ENCODE results near the gene DNAJB14.

The DNAJB14 gene

DNA sequence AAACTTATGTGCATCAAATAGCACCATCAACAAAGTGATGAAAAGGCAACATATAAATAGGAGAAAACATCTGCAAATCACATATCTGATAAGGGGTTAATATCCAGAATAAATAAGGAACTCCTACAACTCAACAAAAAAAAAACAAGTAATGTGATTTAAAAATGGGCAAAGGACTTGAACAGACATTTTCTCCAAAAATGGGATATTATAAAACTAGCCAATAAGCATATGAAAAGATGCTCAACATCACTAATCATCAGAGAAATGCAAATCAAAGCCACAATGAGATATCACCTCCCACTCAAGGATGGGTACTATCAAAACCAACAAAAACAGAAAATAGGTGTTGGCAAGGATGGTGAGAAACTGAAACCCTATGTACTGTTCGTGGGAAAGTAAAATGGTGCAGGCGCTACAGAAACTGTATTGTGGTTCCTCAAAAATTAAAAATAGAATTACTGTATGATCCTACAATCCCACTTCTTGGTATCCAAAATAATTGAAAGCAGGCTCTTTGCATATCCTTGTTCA is 2.4 kb downstream of the DNAJB14 start:
- no peak for DNase-seq (ENCODE audit: low read depth)

DNA sequence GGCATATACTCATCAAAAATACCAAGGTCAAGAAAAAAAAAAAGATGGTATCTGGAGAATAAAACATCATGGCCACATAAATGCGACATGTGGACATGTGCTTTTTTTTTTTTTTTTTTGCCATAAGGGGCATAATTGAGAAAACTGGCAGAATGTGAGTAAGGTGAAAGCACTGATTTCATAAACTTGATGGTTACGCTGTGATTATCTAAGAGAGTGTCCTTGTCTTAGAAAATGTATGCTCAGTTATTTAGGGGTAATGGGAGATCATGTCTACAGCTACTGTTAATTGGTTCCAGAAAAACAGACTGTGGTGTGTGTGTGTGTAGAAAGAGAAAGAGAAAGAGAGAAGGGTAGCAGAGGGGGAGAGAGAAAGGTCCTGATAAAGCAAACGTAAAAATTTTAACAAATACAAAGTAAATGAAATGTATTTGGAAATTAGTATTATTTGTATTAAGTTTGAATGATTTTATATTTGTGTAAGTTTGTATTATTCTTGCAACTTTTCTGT is 8.1 kb downstream of the DNAJB14 start:
- no peak for DNase-seq (ENCODE audit: low read depth)

DNA sequence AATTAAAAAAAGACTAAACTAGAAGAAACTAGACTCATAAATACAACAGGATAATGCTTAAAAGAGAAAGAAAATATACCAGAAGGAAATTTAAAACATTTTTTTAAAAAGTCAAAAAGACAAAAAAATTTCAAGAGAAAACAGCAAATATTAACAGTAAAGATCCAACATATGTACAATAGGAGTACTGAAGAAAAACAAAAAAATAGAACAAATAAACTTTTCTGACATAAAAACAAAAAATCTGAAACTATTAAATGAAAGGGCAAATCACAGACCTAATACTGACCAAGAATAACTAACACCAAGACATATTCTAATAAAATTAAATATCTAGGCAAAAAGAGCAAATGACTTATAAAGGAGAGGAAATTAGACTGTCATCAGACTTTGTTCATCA is 11.5 kb downstream of the DNAJB14 start:
- no peak for DNase-seq (ENCODE audit: low read depth)

DNA sequence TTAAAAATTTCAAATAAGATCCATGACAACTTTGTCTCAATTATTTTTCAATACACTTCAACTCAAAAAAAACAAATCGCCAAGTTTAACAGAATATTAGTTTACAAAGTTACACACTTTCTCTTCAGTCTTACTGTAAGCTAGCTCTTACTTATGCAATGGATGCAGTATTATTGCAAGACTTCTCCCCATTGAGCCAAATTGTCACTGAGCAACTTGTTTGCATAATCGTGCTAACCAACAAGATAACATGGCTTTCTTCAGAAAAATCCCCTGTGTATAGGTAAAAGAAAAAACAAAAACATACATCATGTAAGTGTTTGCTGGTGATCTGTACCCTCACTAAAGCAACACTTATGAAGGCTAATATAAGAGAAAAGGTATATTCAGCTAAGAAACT is 18.9 kb downstream of the DNAJB14 start:
- peak; percentile 51 for DNase-seq (ENCODE audit: low read depth)

DNA sequence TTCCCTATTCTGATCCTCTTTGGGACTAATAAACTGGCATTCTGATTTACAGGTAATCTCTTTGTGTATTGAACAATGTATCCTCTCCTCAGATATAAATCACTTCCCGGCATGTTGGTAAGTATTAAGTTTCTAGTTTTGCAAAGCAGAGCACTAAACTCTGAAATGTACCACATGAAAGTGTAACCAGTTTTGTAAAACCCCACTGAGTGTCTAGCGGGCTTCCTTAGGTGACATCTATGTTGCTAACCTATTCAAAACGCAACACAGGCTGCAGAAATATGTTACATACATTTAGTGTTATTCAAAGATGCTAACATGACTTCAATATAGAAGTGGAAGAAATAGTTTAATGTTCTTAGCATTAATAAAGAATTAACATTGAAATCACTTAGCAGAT is 25.2 kb downstream of the DNAJB14 start:
- DNase-seq (ENCODE audit: low read depth) = no peak

DNA sequence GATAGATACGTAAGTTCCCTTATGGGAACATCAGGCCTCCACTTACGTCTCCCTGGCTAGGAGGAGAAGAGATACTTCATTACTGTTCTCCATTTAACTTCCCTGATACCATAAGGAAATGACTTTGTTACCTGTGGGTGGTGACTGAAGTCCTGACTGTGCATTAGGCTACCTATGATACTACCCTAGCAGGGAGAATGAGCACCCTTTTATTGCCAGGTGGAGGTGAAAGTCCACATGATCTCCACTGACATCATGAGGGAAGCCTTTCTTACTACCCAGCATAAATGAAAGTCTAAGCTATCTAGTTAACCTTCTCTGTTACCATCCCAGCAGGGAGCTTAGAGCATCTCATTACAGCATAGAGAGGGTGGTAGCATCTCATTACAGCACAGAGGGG is 27.8 kb downstream of the DNAJB14 start:
- no peak for DNase-seq (ENCODE audit: low read depth)

DNA sequence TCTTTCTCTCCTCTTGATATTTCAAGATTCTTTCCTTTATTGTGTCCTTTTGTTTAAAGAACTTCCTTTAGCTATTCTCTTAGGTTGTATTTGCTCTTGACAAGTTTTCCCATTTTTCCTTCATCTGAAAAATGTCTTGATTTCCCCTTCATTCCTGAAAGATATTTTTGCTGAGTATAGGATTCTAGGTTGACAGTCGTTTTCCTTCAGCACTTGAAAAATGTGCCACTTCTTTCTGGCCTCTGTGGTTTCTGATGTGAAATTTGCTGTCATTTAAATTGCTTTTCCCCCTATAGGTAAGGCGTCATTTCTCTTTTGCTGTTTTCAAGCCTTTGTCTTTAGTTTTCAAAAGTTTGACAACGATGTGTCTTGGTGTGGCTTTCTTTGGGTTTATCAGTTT is 28.8 kb downstream of the DNAJB14 start:
- no peak for DNase-seq (ENCODE audit: low read depth)

DNA sequence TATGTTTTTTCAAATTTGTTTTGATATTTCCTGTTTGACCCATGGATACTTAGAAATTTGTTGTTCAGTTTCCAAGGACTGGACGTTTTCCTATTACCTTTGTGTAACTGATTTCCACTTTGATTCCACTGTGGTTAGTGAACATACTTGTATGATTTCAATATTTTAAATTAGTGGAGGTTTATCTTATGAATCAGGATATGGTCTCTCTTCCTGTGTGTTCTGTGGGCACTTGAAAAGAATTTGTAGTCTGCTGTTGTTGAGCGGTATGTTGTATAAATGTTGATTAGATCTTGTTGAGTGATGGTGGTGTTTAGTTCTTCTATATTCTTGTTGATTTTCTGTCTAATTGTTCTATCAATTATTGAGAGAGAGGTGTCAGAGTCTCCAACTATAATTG is 31.0 kb downstream of the DNAJB14 start:
- DNase-seq (ENCODE audit: low read depth) = no peak

DNA sequence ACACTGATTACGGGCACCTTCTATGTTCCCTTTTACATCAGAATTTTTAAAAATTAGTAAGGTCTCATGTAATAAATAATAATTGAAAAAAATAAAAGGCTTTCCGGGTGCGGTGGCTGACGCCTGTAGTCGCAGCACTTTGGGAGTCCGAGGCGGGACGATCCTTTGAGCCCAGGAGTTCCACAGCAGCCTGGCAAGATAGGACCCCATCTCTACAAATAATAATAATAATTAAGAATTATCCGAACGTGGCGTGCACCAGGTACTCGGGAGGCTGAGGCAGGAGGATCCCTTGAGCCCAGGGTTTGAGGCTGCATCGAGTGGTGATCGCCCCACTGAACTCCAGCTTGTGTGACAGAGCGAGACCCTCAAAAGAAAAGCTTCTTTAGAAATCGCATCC is 51.4 kb downstream of the DNAJB14 start:
- DNase-seq (ENCODE audit: low read depth) = no peak

DNA sequence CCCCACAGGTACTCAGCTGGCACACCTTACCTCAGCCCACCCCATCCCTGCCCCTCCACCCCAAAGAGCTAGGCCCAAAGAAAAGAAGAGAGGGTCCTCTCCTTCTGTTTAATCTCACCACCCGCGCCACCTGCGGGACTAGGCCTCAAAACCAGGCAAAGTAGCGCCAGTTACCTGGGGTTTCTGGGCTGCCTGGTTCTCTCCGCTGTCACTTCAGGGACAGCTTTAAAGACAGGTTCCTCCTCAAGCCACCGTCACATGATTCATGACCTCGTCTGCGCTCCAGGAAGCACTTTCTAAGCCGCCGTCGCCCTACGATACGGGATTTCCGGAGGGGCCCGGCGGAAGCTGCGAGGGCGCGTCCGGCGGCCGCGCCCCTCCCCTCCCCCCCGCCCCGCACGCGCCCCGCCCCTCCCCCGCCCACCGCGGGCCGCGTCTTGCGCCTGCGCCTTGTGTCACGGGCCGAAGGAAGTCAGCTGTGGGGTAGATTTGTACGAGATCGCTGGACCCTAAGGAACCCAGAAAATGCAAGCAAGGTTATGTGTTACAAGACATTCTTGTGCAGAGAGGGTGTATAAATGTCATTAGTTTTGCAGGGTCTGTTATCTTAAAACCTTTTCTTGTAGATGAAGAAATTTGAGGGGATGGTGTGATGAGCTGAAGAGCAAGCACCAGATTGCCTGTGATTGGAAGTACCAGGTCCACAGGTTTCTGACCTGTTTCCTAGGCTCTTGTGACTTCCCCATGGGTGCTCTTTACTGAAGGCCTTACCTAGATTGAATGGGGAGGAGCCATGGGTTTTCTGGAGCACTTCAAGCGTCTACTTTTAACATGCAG is 52.0 kb downstream of the DNAJB14 start, which contains the start of gene LAMTOR3:
Gene LAMTOR3, minus strand, starts transcription at position 267 of the 837 bp plus-strand sequence. CDS start 464 bp downstream, outside the sequence.
- DNase-seq (ENCODE audit: low read depth) = peak; percentile 87

DNA sequence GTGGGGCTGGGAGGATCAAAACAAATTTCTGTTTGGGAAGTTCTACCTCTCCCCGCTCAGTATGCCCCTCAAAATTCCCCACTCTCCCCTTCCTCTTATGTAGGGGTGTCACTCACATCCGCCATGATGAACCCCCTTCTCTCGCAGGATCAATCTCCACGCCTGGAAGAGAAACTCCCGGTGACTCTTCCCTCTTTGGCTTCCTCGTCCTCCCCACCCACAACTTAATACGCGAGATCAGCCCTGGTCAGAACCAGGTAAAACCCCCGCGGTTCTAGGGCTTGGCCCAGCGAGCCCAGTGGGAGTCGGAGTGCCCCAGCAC is 52.6 kb downstream of the DNAJB14 start:
- DNase-seq (ENCODE audit: low read depth) = no peak

DNA sequence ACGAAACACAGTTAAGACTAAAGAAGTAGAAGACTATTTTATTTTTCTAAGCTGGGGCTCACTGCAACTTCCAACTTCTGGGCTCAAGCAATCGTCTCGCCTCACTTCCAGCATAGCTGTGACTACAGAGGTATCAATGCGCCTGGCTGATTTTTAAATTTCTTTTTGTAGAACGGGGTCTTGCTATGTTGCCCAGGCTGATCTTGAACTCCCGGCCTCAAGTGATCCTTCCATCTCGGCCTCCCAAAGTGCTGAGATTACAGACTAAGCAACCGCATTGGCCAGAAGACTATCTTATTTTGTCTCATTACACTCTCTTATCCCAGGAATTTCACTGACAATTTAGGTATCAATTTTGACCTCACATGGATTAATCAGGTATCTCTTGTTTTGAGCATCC is 53.4 kb downstream of the DNAJB14 start:
- no peak for DNase-seq (ENCODE audit: low read depth)

DNA sequence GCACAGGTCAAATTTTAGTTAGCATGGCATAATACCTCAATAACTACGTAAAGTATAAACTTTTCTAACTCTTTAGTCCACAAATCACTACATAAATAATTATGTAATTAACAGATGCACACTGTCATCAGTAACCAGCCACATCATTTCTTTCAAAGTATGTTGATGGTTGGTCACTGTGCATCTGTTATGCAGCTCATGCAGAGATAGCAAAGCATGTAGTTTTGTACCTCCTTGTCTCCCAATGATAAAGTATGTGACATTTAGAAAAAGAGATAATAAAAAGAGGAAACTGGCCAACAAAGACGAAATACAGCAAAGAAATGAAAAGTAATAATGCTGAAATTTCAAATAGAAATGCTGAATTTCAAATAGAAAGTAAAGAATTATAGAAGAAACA is 55.1 kb downstream of the DNAJB14 start:
- no peak for DNase-seq (ENCODE audit: low read depth)

DNA sequence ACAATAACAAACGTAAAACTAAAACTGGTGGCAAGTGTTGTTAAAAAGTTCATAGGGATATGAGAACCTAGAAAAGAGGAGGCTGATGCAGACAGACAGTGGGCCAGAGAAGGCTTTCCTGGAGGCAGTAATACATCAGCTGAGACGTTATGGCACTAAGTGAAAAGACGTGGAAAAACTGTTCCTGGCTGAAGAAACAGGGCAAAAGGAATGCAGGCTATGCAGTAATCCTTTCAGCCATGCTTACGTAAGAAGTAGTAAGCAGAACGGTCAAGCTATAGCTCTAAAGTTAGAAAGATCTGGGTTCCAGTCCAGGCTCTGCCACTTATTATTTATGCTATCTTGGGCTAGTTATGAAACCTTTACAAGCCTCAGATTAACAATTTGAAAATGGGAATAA is 58.6 kb downstream of the DNAJB14 start:
- peak; percentile 51 for DNase-seq (ENCODE audit: low read depth)

DNA sequence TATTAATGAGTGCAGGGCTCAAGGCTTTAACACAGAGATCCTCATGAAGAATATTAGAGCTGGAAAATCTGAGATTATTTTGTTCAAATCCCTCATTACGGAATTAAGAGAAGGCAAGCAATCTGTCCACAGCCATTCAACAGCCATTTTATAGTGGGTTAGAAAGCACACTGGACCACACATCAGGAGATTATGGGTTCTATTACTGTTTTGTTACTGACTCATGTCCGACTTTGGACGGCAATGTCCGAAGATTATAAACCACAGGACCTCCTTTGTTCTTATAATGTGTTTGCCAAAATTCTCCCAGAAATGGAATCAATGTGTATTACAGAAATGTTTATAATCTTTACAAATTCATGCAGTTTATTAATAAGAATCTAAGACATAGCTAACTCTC is 60.3 kb downstream of the DNAJB14 start:
- peak; percentile 22 for DNase-seq (ENCODE audit: low read depth)

DNA sequence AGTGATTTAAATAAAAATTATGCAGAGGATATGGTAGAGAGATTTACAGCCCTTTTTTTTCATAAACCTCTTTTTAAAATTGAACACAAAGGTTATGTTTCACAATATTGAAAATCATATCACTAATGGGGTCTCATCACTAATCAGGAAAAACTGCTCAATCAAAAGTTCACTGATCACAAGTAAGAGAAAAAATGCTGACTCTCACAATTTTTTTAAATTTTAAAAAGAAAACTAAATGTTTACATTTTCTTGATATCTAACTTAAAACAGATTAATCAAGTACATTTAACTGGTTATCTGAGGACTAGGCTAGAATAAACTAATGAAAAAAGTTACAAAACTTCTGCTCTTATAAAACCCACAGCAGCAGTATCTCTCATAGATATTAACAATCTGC is 60.7 kb downstream of the DNAJB14 start:
- no peak for DNase-seq (ENCODE audit: low read depth)

DNA sequence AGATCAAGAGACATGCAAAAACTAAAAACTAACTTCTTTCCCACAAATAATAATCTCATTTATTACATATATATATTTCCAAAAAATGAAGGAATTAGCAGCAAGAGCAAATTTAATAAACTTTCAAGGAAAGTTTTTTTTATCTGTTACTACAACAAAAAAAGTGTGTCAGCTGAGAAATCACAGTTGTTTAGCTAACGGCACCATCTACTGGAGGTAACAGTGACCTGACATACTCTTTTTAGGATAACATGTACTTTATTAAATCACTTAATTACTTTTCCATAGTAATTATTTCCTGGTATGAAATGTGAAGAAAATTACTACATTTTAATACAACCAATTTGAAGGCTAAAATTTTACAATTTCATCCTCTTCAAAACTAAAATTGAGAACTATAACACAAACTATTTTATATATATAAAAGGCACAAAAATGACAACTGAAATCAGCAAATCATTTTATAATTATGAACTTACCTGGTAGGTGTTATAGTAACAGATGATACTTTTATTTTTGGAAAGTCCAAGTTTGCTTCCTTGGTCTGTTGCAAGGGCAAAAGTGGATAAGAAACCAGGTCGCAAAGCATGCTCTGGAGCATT is 61.3 kb downstream of the DNAJB14 start:
- DNase-seq (ENCODE audit: low read depth) = peak; percentile 36

DNA sequence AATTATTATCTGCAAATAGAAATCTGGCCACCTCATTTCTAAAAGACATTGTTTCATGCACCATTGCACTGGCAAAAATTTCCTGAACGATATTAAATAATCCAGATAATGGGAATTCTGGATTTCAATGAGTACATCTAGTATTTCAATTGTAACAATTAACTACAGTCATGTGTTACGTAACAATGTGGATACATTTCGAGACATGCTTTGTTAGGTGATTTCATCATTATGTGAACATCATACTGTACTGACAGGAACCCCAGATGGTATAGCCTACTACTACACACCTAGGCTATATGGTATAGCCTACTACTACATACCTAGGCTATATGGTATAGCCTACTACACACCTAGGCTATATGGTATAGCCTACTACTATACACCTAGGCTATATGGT is 67.0 kb downstream of the DNAJB14 start:
- DNase-seq (ENCODE audit: low read depth) = peak; percentile 12

DNA sequence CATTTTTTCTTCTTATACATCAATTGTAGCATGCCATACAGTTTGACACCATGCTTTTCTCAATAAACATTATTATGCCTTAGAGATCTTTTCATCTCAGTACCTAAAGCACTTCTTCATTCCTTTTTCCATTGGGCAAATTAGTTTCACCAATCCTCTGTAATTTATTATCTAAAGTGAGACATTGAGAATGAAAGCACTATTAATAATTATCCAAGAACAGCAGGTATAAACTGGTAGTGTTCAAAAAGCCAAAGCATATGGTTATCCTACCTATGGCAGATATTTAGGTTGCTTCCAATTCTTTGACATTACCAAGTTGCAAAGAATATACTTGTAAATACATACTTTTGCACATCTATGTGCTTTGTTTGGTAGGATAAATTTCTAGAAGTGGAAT is 67.8 kb downstream of the DNAJB14 start:
- no peak for DNase-seq (ENCODE audit: low read depth)

DNA sequence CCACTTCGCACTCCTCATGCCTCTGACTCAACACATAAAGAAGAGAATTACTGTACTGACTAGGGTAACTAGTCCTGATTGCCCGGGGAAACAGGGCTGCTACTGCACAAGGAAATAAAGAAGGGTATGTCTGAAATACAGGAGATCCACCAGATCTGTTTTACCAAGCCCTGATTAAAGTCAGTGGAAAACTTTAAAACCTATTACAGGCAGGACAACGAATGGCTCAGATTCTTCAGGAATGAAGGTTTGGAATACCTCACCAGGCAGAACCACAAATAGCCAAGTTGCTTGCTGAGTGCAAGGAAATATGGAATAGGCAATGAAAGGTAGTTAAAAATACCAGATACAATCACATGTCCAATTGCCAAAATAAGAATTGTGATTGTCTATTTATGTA is 69.5 kb downstream of the DNAJB14 start:
- no peak for DNase-seq (ENCODE audit: low read depth)

DNA sequence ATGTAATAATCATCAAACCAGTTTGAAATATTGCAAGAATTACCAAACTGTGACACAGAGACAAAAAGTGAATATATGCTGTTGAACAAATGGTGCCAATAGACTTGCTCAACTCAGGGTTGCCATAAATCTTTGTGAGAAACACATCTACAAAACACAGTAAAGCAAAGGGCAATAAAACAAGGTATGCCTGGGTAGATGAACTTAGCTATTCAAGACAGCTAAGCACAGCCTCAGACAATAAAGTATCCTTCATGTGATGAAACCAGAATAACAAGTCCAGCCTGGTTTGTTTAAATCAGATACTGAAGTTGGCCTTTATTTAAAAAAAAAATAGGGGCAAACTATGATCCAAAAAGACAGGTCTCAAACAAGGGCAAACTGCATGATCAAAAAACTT is 71.3 kb downstream of the DNAJB14 start:
- DNase-seq (ENCODE audit: low read depth) = no peak

DNA sequence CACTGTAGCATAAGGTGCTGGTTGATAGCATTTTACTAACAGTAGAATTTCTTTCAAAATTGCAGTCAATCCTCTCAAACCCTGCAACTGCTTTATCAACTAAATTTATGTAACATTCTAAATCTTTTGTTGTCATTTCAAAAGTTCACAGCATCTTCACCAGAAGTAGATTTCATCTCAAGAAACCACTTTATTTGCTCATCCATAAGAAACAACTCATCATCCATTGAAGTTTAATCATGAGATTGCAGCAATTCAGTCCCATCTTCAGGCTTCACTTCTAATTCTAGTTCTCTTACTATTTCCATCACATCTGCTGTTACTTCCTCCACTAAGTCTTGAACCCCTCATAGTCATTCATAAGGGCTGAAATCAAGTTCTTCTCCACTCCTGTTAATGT is 73.8 kb downstream of the DNAJB14 start:
- no peak for DNase-seq (ENCODE audit: low read depth)

DNA sequence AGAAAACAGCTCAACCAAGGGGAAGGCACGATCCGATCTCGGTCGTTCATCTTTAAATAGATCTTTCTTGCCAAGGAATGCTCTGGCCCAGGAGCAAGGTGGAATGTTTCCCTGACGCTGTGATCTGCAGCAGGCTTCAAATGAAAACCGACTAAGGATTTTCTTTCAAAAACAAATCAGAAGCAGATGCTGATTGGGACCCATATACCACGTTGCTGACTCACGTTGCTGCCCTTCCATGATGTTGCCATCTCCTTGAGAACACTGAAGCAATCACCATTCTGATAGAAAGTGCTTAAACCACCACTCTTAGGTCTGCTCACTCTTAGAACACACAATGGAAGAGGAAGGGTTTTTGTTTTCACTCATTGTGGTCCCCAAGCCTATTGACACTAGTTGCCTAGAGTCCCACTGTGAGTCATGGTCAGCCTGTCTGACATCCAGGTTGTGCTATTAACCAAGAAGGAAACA is 78.3 kb downstream of the DNAJB14 start:
- peak; percentile 94 for DNase-seq (ENCODE audit: low read depth)
